Endodermal cell (in vitro differentiated cells): ENCODE measurements around the gene ZNF74. TPM values are rescaled to one million over a fixed set of nuclear protein-coding genes. Genes with fewer than 3 reads are reported as not detected.
A peak's percentile ranks its signal among the peaks of the same experiment; 100 is the strongest.

Experiments used
- DNase-seq: peaks from one replicate; pipeline ENCODE4 v3.0.0-alpha.2; 2017
- H3K27ac ChIP-seq: 2 replicates; pipeline ENCODE4 v1.5.1; 2013; ENCODE audit warnings: mild to moderate bottlenecking, low read depth, low read length, moderate library complexity
- H3K27me3 ChIP-seq: 2 replicates; pipeline ENCODE4 v1.6.1; 2013; ENCODE audit warnings: mild to moderate bottlenecking, low read length, moderate library complexity; ENCODE audit not compliant: insufficient read depth, control insufficient read depth, poor library complexity, severe bottlenecking
- H3K36me3 ChIP-seq: 2 replicates; pipeline ENCODE4 v1.7.0; 2013; ENCODE audit warnings: mild to moderate bottlenecking, low read length, moderate library complexity; ENCODE audit not compliant: control insufficient read depth, insufficient read depth
- H3K4me1 ChIP-seq: one replicate; pipeline ENCODE4 v1.7.0; 2013; ENCODE audit warnings: low read length; ENCODE audit not compliant: control insufficient read depth, insufficient read depth
- H3K4me3 ChIP-seq: 2 replicates; pipeline ENCODE4 v1.5.1; 2013; ENCODE audit warnings: mild to moderate bottlenecking, low read length, moderate library complexity
- H3K9ac ChIP-seq: 2 replicates; pipeline ENCODE4 v1.6.1; 2013; ENCODE audit warnings: mild to moderate bottlenecking, low read length, moderate library complexity; ENCODE audit not compliant: poor library complexity, severe bottlenecking; ENCODE audit errors: extremely low read depth
- H3K9me3 ChIP-seq: 2 replicates; pipeline ENCODE4 v1.6.1; 2013; ENCODE audit warnings: mild to moderate bottlenecking, low read length, moderate library complexity; ENCODE audit not compliant: control insufficient read depth
- H3K27ac Mint-ChIP-seq: 2 replicates; pipeline ENCODE4 v1.8.0; 2020; ENCODE audit warnings: mixed read lengths
- H3K27me3 Mint-ChIP-seq: 2 replicates; pipeline ENCODE4 v1.8.0; 2021; ENCODE audit warnings: mild to moderate bottlenecking, mixed read lengths; ENCODE audit not compliant: insufficient read depth
- H3K36me3 Mint-ChIP-seq: 2 replicates; pipeline ENCODE4 v1.8.0; 2020; ENCODE audit warnings: low read depth, mixed read lengths
- H3K4me1 Mint-ChIP-seq: 2 replicates; pipeline ENCODE4 v1.8.0; 2020; ENCODE audit warnings: mixed read lengths
- H3K4me3 Mint-ChIP-seq: 2 replicates; pipeline ENCODE4 v1.8.0; 2020; ENCODE audit warnings: mild to moderate bottlenecking, moderate library complexity, mixed read lengths
- H3K9me3 Mint-ChIP-seq: 2 replicates; pipeline ENCODE4 v1.8.0; 2020; ENCODE audit warnings: mild to moderate bottlenecking, mixed read lengths
- CTCF ChIP-seq: fragments of 200-600 bp; sonication (generic); conservative IDR thresholded peaks from 2 replicates; pipeline ENCODE4 v1.5.0; 2021; ENCODE audit warnings: antibody characterized with exemption, mild to moderate bottlenecking
- WGBS, 2 experiments: methylation state at CpG; one replicate each; pipeline versions ENCODE4 v1.1.5 to v1.1.7; 2013; ENCODE audit warnings: missing lambda C conversion rate in 2 of 2, mixed read lengths in 1 of 2; ENCODE audit not compliant: insufficient coverage in 1 of 2, insufficient read length in 1 of 2; 5-methylcytosine and 5-hydroxymethylcytosine counted together
- total RNA-seq, 2 donors: library from RNA; stranded (reverse); fragmentation: NEBNext Ultra II Directional in 1 of 2; extraction: Animal tissue kit (Norgen Biotek cat#: 25700) in 1 of 2; gene quantifications; 2 replicates in 1 of 2; 3 replicates in 1 of 2; pipeline ENCODE4 v1.2.1, GENCODE V29; 2021

The ZNF74 gene
- total RNA-seq, 2 donors from 2014 or later: 36.9 to 41.7 TPM

DNA sequence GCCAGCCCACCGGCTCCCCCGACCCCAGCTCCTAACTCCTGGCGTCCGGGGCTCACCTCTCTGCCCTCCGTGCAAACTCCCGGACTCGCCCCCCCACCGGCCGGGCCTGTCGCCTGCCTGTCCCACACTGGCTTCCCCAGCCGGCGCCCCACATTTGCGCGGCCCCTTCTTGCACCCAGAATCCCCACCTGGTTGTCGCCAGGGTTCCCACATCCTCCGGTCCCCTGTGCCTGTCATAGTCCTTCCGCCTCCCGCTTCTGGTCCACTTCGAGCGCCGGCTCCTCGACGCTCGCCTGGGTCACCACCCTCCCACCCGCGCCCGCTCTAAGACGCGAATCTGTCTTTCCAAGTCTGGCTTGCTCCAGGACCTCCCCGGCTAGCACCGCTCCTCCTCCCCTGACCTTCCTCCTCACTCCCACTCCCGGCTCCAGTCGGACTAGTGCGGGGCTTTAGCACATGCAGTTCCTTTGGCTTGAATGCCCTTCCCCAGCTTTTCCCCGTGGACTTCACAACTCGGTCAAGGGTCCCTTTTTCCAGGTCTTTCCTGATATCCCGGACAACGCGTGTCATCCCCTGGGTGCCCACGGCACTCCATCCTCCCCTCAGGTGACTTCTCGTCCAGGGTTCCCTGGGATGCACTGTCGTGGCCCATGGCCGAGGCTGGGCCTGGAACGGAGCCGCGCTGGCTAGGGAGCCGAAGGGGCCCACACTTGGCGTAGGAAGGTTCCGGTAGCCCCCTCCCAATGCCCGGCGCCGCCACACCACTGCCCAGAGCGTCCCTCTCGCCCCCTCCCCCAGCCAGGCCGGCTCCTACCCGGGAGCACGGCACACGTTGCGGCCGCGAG lies 43.0 kb downstream of the ZNF74 start:
- peaks cover 58% of the 10 kb centered on the region for H3K27me3 Mint-ChIP-seq
- Histone ChIP-seq H3K4me3 (peak overlapping the region; percentile 96), H3K4me1 (no peaks in the 10 kb centered on the region), H3K36me3 (no peaks in the 10 kb centered on the region), H3K27me3 (peaks cover 45% of the 10 kb centered on the region), H3K9ac (peak overlapping the region; percentile 84), H3K27ac (no peak overlapping the region), H3K9me3 (no peaks in the 10 kb centered on the region)
- TF ChIP-seq CTCF: no peak
- peak overlapping the region; percentile 83 for H3K4me3 Mint-ChIP-seq
- DNase-seq: peak; percentile 76
- H3K9me3 Mint-ChIP-seq: no peaks in the 10 kb centered on the region
- peak overlapping the region; percentile 84 for H3K27ac Mint-ChIP-seq
- H3K36me3 Mint-ChIP-seq: no peaks in the 10 kb centered on the region
- peaks cover 16% of the 10 kb centered on the region for H3K4me1 Mint-ChIP-seq
- 1 to 2% methylated on average over 29 to 61 of the region's 61 CpGs for WGBS, 2 experiments

DNA sequence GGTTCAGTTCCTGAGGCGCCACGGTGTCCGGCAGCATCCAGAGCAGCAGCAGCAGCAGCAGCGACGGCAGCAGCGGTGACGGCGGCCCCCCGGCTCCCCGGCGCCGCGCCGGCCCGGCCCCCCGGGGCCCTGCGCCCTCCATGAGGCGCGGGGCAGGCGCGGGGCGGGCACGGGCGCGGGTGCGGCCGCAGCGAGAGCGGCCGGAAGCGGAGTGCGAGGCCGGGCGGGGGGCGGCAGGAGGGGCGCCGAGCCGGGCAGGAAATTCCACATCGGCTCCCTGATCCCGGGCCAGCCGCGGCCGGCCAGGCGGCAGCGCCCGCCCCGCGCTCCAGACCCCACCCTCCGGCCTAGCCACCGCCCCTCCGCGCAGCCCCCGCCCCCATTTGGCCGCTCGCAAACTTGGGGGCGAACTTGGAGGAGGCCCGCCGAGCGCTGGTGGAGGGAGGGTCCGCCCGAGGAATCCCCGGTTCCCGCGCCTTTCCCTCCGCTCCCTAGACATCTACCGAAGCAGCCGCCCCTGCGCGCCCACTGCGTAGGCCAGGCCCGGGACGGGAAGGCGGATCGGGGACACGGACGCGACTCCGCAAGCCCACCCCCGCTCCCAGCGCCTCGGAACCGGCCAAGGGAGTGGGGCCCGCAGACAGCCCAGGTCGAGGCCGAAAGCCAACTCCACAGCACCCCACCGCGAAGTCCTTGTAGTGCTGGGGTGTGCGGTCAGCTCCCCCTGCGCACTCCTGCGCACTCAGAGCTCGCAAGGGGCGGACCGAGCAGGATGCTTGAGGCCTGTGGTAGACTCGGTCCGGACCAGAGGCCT lies 43.9 kb downstream of the ZNF74 start, which contains the start of gene SCARF2:
Gene SCARF2, minus strand, starts transcription at position 213 of the 814 bp plus-strand sequence. Its CDS starts 71 bp downstream, at position 142.
- Histone ChIP-seq H3K4me1 (no peaks in the 10 kb centered on the region), H3K4me3 (peak within 1 kb of the TSS; percentile 96), H3K9me3 (no peaks in the 10 kb centered on the region), H3K9ac (peak within 1 kb of the TSS; percentile 84), H3K27ac (no peak within 1 kb of the TSS), H3K27me3 (peaks cover 37% of the 10 kb centered on the region), H3K36me3 (peaks cover 4% of the 10 kb centered on the region)
- no peaks in the 10 kb centered on the region for H3K9me3 Mint-ChIP-seq
- H3K36me3 Mint-ChIP-seq: peaks cover 3% of the 10 kb centered on the region
- peaks cover 50% of the 10 kb centered on the region for H3K27me3 Mint-ChIP-seq
- TF ChIP-seq CTCF: no peak
- H3K27ac Mint-ChIP-seq: peak within 1 kb of the TSS; percentile 84
- H3K4me1 Mint-ChIP-seq: peaks cover 16% of the 10 kb centered on the region
- peak; percentile 89 for DNase-seq
- 0 to 1% methylated on average over 15 to 95 of the region's 95 CpGs for WGBS, 2 experiments
- peak within 1 kb of the TSS; percentile 83 for H3K4me3 Mint-ChIP-seq

GRCh38 chr22:20438427-20438677 lies 44.4 kb downstream of the ZNF74 start:
- Histone ChIP-seq H3K9me3 (no peaks in the 10 kb centered on the region), H3K9ac (peak overlapping the region; percentile 57), H3K4me3 (peak overlapping the region; percentile 81), H3K27ac (no peak overlapping the region), H3K36me3 (peaks cover 8% of the 10 kb centered on the region), H3K27me3 (peaks cover 32% of the 10 kb centered on the region), H3K4me1 (no peaks in the 10 kb centered on the region)
- Mint-ChIP-seq H3K4me1 (peaks cover 16% of the 10 kb centered on the region), H3K27me3 (peaks cover 45% of the 10 kb centered on the region), H3K9me3 (no peaks in the 10 kb centered on the region), H3K4me3 (peak overlapping the region; percentile 83), H3K36me3 (peaks cover 8% of the 10 kb centered on the region), H3K27ac (no peak overlapping the region)
- no peak for TF ChIP-seq CTCF
- no peak for DNase-seq
- 31 to 32% methylated on average over 3 to 6 of the region's 6 CpGs for WGBS, 2 experiments
